Measurements from ENCODE around the gene ZNF419.

DNA sequence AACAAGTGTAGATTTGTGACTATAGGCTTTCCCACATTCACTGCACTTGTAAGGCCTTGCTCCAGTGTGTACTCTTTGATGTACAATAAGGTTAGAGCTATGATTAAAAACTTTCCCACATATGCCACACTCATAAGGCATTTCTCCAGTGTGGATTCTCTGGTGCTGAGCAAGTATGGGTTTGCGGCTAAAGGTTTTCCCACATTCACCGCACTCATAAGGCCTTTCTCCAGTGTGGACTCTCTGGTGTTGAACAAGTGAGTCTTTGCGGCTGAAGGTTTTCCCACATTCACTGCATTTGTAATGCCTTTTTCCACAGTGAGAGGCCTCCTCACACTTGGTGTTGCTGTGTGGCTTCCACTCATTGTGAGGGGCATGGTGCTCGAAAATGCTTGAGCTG is 13.9 kb upstream of the ZNF419 start:
- TF ChIP-seq EZH2 (IDR thresholded peaks at IDR 0.05; ENCODE audit: insufficient read depth, low read length): no peak
- TF ChIP-seq, protein P1, sequence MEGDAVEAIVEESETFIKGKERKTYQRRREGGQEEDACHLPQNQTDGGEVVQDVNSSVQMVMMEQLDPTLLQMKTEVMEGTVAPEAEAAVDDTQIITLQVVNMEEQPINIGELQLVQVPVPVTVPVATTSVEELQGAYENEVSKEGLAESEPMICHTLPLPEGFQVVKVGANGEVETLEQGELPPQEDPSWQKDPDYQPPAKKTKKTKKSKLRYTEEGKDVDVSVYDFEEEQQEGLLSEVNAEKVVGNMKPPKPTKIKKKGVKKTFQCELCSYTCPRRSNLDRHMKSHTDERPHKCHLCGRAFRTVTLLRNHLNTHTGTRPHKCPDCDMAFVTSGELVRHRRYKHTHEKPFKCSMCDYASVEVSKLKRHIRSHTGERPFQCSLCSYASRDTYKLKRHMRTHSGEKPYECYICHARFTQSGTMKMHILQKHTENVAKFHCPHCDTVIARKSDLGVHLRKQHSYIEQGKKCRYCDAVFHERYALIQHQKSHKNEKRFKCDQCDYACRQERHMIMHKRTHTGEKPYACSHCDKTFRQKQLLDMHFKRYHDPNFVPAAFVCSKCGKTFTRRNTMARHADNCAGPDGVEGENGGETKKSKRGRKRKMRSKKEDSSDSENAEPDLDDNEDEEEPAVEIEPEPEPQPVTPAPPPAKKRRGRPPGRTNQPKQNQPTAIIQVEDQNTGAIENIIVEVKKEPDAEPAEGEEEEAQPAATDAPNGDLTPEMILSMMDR (IDR thresholded peaks at IDR 0.05; ENCODE audit: insufficient read depth, low read depth, low read length): no peak
